ENCODE measurements around the gene ESX1. TPM values are rescaled to one million over a fixed set of nuclear protein-coding genes. Genes with fewer than 3 reads are reported as not detected.

The ESX1 gene
- total and polyA plus RNA-seq, 7 donors = not detected

DNA sequence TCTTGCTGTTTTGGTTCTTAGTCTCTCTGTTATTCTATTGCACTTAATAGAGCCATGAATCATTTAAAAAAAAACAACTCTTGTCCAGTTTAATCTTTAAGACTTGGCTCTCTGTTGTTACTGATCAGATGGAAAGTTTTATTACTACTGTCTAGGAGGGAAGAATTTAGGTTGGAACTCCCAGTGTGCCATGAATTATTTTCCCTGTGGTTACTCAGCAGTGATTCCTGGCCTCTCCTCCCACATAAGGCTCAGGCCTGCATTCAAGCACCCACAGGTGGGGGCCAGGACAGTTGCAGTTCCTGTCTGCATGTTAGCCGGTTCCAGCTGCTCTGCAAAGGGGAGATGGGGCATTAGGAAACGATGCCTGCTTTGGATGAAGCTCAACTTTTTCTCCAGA, 29.8 kb upstream of the ESX1 start:
- WGBS, 2 donors = 64 to 80% methylated on average over 2 of the region's 2 CpGs
- Histone ChIP-seq H3K4me3 (no peak overlapping the region), H3K27ac (no peak overlapping the region), H3K36me3 (no peaks in the 10 kb centered on the region), H3K27me3 (no peaks in the 10 kb centered on the region), H3K9me3 (no peaks in the 10 kb centered on the region), H3K4me1 (no peaks in the 10 kb centered on the region)
- no peak for DNase-seq
- no peak for TF ChIP-seq EP300 (IDR thresholded peaks at IDR 0.05)
- TF ChIP-seq POLR2AphosphoS5 (IDR thresholded peaks at IDR 0.05) = no peak
- no peak for TF ChIP-seq POLR2A (IDR thresholded peaks at IDR 0.05)
- TF ChIP-seq, protein P1, sequence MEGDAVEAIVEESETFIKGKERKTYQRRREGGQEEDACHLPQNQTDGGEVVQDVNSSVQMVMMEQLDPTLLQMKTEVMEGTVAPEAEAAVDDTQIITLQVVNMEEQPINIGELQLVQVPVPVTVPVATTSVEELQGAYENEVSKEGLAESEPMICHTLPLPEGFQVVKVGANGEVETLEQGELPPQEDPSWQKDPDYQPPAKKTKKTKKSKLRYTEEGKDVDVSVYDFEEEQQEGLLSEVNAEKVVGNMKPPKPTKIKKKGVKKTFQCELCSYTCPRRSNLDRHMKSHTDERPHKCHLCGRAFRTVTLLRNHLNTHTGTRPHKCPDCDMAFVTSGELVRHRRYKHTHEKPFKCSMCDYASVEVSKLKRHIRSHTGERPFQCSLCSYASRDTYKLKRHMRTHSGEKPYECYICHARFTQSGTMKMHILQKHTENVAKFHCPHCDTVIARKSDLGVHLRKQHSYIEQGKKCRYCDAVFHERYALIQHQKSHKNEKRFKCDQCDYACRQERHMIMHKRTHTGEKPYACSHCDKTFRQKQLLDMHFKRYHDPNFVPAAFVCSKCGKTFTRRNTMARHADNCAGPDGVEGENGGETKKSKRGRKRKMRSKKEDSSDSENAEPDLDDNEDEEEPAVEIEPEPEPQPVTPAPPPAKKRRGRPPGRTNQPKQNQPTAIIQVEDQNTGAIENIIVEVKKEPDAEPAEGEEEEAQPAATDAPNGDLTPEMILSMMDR (IDR thresholded peaks at IDR 0.05) = no peak
- intact Hi-C loops (cut with DNase I) = no loop called here

DNA sequence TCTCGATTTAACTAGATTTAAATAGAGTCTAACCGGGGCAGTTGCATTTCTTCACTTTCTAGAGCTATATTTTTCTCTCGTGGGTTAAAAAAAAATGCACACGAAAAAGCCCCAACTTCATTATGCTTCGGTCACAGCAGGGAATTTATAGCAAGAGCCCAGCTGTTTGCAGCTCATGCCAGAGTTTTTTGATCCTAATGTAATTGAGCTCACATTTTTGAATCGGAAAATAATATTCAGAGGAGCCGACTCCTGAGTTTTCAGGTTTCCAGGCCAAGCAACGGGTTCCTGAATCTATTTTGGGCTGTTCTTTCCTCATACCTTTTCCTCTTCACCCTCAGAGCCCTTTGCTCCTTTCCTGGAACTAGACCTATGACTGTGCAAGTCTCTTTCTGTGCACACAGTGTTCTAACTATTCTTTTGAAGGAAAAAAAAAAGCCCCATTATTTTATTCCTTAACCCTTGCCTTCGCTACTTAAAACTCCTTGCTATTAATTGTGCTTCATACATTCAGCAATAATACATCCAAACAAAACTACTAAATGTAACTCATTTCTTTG, 27.5 kb upstream of the ESX1 start:
- no peaks in the 10 kb centered on the region for H3K27me3 ChIP-seq
- intact Hi-C loops (cut with DNase I) = no loop called here
- H3K4me3 ChIP-seq = no peak overlapping the region
- no peak for DNase-seq
- WGBS, 2 donors = 48 to 65% methylated on average over 9 of the region's 9 CpGs
- TF ChIP-seq, protein P1 (IDR thresholded peaks at IDR 0.05) = no peak
- TF ChIP-seq EP300 (IDR thresholded peaks at IDR 0.05) = no peak
- no peak for TF ChIP-seq POLR2A (IDR thresholded peaks at IDR 0.05)
- no peak for TF ChIP-seq POLR2AphosphoS5 (IDR thresholded peaks at IDR 0.05)
- H3K4me1 ChIP-seq = no peaks in the 10 kb centered on the region
- no peaks in the 10 kb centered on the region for H3K9me3 ChIP-seq
- H3K27ac ChIP-seq = peak overlapping the region in 1 of 4 donors; percentile 14
- H3K36me3 ChIP-seq = no peaks in the 10 kb centered on the region

DNA sequence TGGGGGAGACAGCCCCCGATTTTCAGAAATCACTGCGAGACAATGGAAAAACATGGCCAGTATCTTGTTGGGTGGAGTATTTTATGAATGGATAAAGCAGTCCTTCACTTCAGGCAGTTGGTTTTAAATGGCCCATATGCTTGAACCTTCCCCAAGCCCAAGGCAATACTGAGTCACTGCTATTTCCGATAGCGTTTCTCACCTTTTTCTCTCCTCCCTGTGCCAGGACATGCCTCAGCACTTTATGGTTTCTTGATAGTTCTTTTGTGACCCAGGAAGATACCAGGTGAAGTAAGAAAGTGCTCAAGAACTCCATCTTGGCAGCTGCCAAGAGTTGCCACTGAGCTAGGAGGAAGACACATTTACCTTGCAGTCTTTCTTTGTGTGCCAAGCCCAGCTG, 26.8 kb upstream of the ESX1 start:
- intact Hi-C loops (cut with DNase I) = no loop called here
- DNase-seq = no peak
- no peaks in the 10 kb centered on the region for H3K4me1 ChIP-seq
- H3K27ac ChIP-seq = peak overlapping the region in 1 of 4 donors; percentile 14
- WGBS, 2 donors = 90 to 91% methylated on average over 4 of the region's 4 CpGs
- H3K36me3 ChIP-seq = no peaks in the 10 kb centered on the region
- TF ChIP-seq EP300 (IDR thresholded peaks at IDR 0.05) = no peak
- TF ChIP-seq, protein P1 (IDR thresholded peaks at IDR 0.05) = no peak
- no peak for TF ChIP-seq POLR2A (IDR thresholded peaks at IDR 0.05)
- no peak for TF ChIP-seq POLR2AphosphoS5 (IDR thresholded peaks at IDR 0.05)
- H3K27me3 ChIP-seq = no peaks in the 10 kb centered on the region
- no peaks in the 10 kb centered on the region for H3K9me3 ChIP-seq
- no peak overlapping the region for H3K4me3 ChIP-seq

DNA sequence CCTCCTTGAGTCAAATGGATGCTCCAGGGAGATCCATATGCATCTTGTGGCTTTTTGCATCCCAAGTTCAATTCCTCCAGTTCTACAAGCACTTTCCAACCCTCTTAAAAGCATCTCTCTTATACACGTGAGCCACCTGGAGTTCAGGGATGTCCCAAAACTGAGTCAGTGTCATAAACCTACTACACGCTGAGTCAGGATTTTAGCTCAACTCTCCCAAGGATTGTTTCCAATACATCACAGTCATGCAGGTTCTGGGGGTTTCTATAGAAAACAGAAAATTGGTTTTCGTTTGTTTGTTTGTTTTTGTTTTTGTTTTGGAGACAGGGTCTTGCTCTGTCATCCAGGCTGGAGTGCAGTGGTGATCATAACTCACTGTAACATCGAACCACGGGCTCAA, 25.9 kb upstream of the ESX1 start:
- Histone ChIP-seq H3K27me3 (no peaks in the 10 kb centered on the region), H3K4me1 (no peaks in the 10 kb centered on the region), H3K27ac (no peak overlapping the region), H3K4me3 (no peak overlapping the region), H3K9me3 (no peaks in the 10 kb centered on the region), H3K36me3 (no peaks in the 10 kb centered on the region)
- no peak for TF ChIP-seq EP300 (IDR thresholded peaks at IDR 0.05)
- no peak for TF ChIP-seq POLR2AphosphoS5 (IDR thresholded peaks at IDR 0.05)
- TF ChIP-seq, protein P1 (IDR thresholded peaks at IDR 0.05) = no peak
- no peak for TF ChIP-seq POLR2A (IDR thresholded peaks at IDR 0.05)
- intact Hi-C loops (cut with DNase I) = no loop called here
- no peak for DNase-seq
- 87% methylated on average over 5 of the region's 5 CpGs for WGBS, 2 donors

Measured in sigmoid colon (tissue), 7 donors.